Cardiac fibroblast (primary cell): ENCODE data around the gene GC.

Experiments used
- DNase-seq, 2 donors: peaks; one replicate each; pipeline versions ENCODE4 v3.0.0 to v3.0.0-alpha.2; 2010; ENCODE audit warnings: low read depth in 2 of 2
- H3K4me3 ChIP-seq, 2 donors: replicated peaks in 1 of 2; 1 replicate in 1 of 2; 2 replicates in 1 of 2; pipeline ENCODE4 v1.5.1; 2011; ENCODE audit warnings: low read depth in 2 of 2, low read length in 2 of 2, mild to moderate bottlenecking in 2 of 2, moderate library complexity in 1 of 2
- CTCF ChIP-seq: IDR thresholded peaks from one replicate; pipeline ENCODE4 v1.5.1; 2011; ENCODE audit warnings: low read depth, mild to moderate bottlenecking, low read length, inconsistent platforms

Gene GC

GRCh38 chr4:71732706-71733105, 51.2 kb downstream of the GC start:
- peak; percentile 44 to 60 for DNase-seq
- TF ChIP-seq CTCF, result peak; percentile 47
- H3K4me3 ChIP-seq, result no peak overlapping the region

- DNase-seq, result no peak
- H3K4me3 ChIP-seq, result no peak overlapping the region
- no peak for TF ChIP-seq CTCF
Observed at GRCh38 chr4:71732066-71732465, 51.8 kb downstream of the GC start.

- H3K4me3 ChIP-seq, result no peak overlapping the region
- DNase-seq, result no peak
- TF ChIP-seq CTCF, result no peak
Observed at GRCh38 chr4:71729856-71730255, 54.0 kb downstream of the GC start.

- no peak overlapping the region for H3K4me3 ChIP-seq
- peak; percentile 75 to 84 for DNase-seq
- TF ChIP-seq CTCF, result peak; percentile 46
Observed at GRCh38 chr4:71713611-71714203, 70.2 kb downstream of the GC start.

- H3K4me3 ChIP-seq, result no peak overlapping the region
- peak in 1 of 2 donors; percentile 5 for DNase-seq
- no peak for TF ChIP-seq CTCF
Observed at GRCh38 chr4:71711985-71712348, 71.9 kb downstream of the GC start.

- no peak for TF ChIP-seq CTCF
- no peak for DNase-seq
Observed at GRCh38 chr4:71711044-71711984, 72.6 kb downstream of the GC start.

More at GRCh38 chr4:71711044-71711984, 72.6 kb downstream of the GC start:
- H3K4me3 ChIP-seq, result no peak overlapping the region
